ENCODE measurements around the gene CEACAM5. TPM values are rescaled to one million over a fixed set of nuclear protein-coding genes. Genes with fewer than 3 reads are reported as not detected.

CEACAM5 gene
- total and polyA plus RNA-seq, 7 donors: 0.04 to 0.69 (median 0.69) TPM; not detected in 4

DNA sequence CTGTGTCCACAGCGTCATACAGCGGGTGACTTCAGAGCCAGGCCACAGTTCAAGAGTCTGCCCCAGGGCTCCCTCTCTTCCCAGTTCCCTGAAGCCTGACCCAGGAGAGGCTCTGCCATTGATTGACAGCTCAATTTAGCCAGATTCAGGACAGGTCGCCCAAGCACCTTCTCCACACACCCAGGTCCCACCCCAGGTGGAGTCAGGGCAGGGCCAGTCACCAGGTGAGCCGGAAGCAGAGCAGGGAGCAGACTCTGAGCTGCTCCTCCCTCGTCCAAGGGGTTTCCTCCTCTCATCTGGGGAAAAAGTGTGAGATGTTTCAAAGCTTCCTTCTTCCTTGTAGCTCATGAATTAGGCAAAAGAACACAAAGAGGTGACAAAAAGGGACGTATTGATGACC, 26.0 kb upstream of the CEACAM5 start:
- DNase-seq: no peak
- Histone ChIP-seq H3K27ac (no peak overlapping the region), H3K9me3 (no peaks in the 10 kb centered on the region), H3K27me3 (ENCODE audit: insufficient read depth in 3 of 3, low read length in 2 of 3) (no peaks in the 10 kb centered on the region), H3K4me1 (no peaks in the 10 kb centered on the region), H3K4me3 (no peak overlapping the region), H3K36me3 (ENCODE audit: insufficient read depth in 1 of 2, low read depth in 1 of 2) (no peaks in the 10 kb centered on the region)
- intact Hi-C loops (cut with DNase I): no loop called here
- ATAC-seq: no peak
- 38 to 53% (median 52%) methylated on average over 6 of the region's 6 CpGs for WGBS, 3 donors
- no peak for TF ChIP-seq CTCF (IDR thresholded peaks at IDR 0.05)

- Histone ChIP-seq H3K27ac (no peak overlapping the region), H3K4me1 (no peaks in the 10 kb centered on the region), H3K9me3 (no peaks in the 10 kb centered on the region), H3K27me3 (ENCODE audit: insufficient read depth in 3 of 3, low read length in 2 of 3) (peaks cover 0 to 4% (median 2%) of the 10 kb centered on the region in 3 donors), H3K4me3 (no peak overlapping the region), H3K36me3 (ENCODE audit: insufficient read depth in 1 of 2, low read depth in 1 of 2) (no peaks in the 10 kb centered on the region)
- TF ChIP-seq CTCF (IDR thresholded peaks at IDR 0.05): no peak
- 77 to 85% (median 81%) methylated on average over 3 of the region's 3 CpGs for WGBS, 3 donors
- intact Hi-C loops (cut with DNase I): no loop called here
- ATAC-seq: no peak
- DNase-seq: no peak
Measured at GRCh38 chr19:41687419-41687818, 21.0 kb upstream of the CEACAM5 start.

DNA sequence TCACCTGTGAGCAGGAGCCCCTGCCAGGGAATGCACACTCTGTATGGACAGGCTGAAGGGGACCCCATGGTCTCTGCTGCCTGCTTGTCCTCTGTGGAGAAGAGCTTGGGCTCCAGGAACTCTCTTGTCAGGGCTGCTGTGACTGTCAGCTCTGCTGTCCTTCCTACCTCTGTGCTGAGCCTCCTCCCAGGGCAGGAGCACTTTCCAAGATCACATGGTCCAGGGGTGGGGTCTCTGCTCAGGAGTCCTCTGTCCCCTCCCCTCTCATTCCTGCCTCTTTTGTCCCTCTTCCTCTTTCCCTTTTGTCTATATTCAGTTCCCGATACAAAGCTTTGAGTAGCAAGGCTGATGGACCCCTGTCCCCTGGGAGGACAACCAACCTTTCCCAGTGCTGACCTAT, 20.3 kb upstream of the CEACAM5 start, which contains the start of gene CEACAM7:
Gene CEACAM7 (minus strand): TSS at position 173 of the 400 bp plus-strand sequence. CDS start 105 bp downstream, at position 68.
- no peak for TF ChIP-seq CTCF (IDR thresholded peaks at IDR 0.05)
- peaks cover 0 to 4% (median 2%) of the 10 kb centered on the region in 3 donors for H3K27me3 ChIP-seq (ENCODE audit: insufficient read depth in 3 of 3, low read length in 2 of 3)
- WGBS, 3 donors: 43 to 62% (median 62%) methylated on average over 1 of the region's 1 CpG
- no peak within 1 kb of the TSS for H3K4me3 ChIP-seq
- H3K27ac ChIP-seq: no peak within 1 kb of the TSS
- H3K4me1 ChIP-seq: no peaks in the 10 kb centered on the region
- intact Hi-C loops (cut with DNase I): no loop called here
- no peaks in the 10 kb centered on the region for H3K9me3 ChIP-seq
- no peak for ATAC-seq
- no peaks in the 10 kb centered on the region for H3K36me3 ChIP-seq (ENCODE audit: insufficient read depth in 1 of 2, low read depth in 1 of 2)
- no peak for DNase-seq

DNA sequence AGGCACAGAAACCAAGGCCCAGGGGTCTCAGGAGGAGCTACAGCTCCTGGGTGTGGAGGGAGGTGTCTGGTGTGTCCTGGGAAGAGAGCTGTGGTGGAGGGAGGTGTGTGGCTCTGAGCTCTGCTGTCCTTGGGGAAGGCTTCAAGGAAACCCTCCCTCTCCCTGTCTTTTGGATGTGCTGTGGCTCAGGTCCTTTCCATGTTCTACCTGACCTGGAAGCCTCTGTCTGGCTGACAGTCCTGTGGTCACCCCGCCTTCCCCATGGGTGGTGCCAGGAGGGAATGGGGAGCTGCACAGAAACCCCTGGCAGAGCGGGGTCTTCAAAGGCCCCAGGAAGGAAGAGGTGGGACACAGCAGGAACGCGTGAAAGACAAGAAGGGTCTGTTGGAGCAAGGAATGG, 19.7 kb upstream of the CEACAM5 start:
- intact Hi-C loops (cut with DNase I): no loop called here
- Histone ChIP-seq H3K4me3 (no peak overlapping the region), H3K9me3 (no peaks in the 10 kb centered on the region), H3K36me3 (ENCODE audit: insufficient read depth in 1 of 2, low read depth in 1 of 2) (no peaks in the 10 kb centered on the region), H3K27ac (no peak overlapping the region), H3K4me1 (no peaks in the 10 kb centered on the region), H3K27me3 (ENCODE audit: insufficient read depth in 3 of 3, low read length in 2 of 3) (peaks cover 0 to 4% (median 2%) of the 10 kb centered on the region in 3 donors)
- 65 to 70% (median 67%) methylated on average over 4 of the region's 4 CpGs for WGBS, 3 donors
- no peak for DNase-seq
- ATAC-seq: no peak
- TF ChIP-seq CTCF (IDR thresholded peaks at IDR 0.05): no peak
